Mucosa of descending colon (tissue), 3 donors: ENCODE measurements around the gene LRRD1. TPM values are rescaled to one million over a fixed set of nuclear protein-coding genes. Genes with fewer than 3 reads are reported as not detected.
A peak's percentile ranks its signal among the peaks of the same experiment; 100 is the strongest.

Experiments
- ATAC-seq: fragments of 200-7000 bp; cut with Tn5 transposase; one replicate; pipeline ENCODE4 v1.9.1; 2020; ENCODE audit warnings: mild to moderate bottlenecking, moderate library complexity
- DNase-seq, 3 donors: peaks; one replicate each; pipeline ENCODE4 v3.0.0-alpha.2; 2020
- H3K36me3 ChIP-seq: fragments of 200-600 bp; one replicate; pipeline ENCODE4 v1.8.0; 2021; ENCODE audit warnings: low read depth, mild to moderate bottlenecking
- H3K4me1 ChIP-seq: fragments of 200-600 bp; one replicate; pipeline ENCODE4 v1.8.0; 2021; ENCODE audit warnings: low read depth, mild to moderate bottlenecking
- H3K4me3 ChIP-seq: fragments of 200-600 bp; one replicate; pipeline ENCODE4 v1.8.0; 2021; ENCODE audit warnings: mild to moderate bottlenecking
- H3K9me3 ChIP-seq: fragments of 200-600 bp; one replicate; pipeline ENCODE4 v1.8.0; 2021; ENCODE audit warnings: mild to moderate bottlenecking
- CTCF ChIP-seq: fragments of 200-600 bp; IDR thresholded peaks from one replicate; pipeline ENCODE4 v1.8.0; 2022; ENCODE audit warnings: antibody characterized with exemption, mild to moderate bottlenecking
- intact Hi-C, 2 donors: fragments of 100-400 bp; cut with DNase I in 1 of 2; cut with micrococcal nuclease in 1 of 2; formaldehyde crosslinking; loops; one replicate each; pipeline versions ENCODE4 v1.11.0 to v1.11.1; 2022; cut with DNase I, micrococcal nuclease
- total RNA-seq, 3 donors: library from RNA; stranded (reverse); fragmentation: NEBNext Ultra II Directional in 2 of 3; extraction: Animal tissue kit (Norgen Biotek cat#: 25700) in 2 of 3; gene quantifications; one replicate each; pipeline versions ENCODE4 v1.2.1 to v1.2.4, GENCODE V29; 2021 to 2023
- donor health status: DM: no; HTN: no; CAD: no; lungs with moderate emphysema.
- donor health status: DM: no; HTN: no; CAD: no.
- donor health status: DM: no; HTN: yes; CAD: no.

The LRRD1 gene
- total RNA-seq, 3 donors from 2014 or later: 0.09 TPM; not detected in 2

DNA sequence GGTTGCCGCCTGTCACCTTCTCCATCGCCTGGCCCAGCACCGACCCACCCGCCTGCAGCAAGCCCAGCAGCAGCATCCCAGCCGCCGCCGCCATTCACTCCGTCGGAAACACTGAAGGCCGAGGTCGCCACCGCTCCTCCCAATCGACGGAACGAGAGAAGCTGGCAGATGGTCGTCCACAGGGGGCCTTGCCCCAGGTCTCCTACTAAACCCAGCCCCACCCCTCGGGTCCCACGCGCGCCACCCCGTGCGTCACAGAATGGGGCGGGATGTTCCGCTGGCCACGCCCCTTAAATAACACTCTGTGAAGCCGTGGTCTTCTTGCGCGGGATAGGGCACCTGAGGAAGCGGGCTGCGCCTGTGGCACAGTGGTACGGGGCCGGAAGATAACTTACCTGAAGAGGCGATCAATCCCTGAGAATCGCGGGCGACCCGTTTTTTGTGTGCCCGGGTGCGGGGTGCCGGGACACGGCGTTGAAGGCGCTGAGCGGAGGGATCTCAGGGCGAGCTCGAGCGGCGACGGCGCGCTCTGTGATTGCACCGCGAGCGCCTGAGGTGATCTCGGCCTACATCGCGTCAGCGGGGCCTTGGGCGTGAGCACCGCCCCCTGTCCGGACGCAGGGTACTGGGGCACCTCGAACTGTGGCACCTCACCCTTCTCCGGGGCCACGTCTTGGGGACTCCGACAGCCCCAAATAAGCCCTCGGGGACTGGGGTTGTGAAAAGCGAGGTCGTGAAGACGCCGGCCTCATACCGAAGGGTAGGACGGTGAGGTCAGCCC lies 44.5 kb downstream of the LRRD1 start, which contains the start of gene CYP51A1:
Gene CYP51A1, minus strand, starts transcription at position 207 of the 781 bp plus-strand sequence. Its CDS starts 113 bp downstream, at position 94.
- no peak for TF ChIP-seq CTCF
- Histone ChIP-seq H3K36me3 (no peaks in the 10 kb centered on the region), H3K9me3 (no peaks in the 10 kb centered on the region), H3K4me3 (peak within 1 kb of the TSS; percentile 93), H3K4me1 (peaks cover 12% of the 10 kb centered on the region)
- DNase-seq (peak; percentile 95 to 98 (median 96)), ATAC-seq (peak; percentile 95)
- intact Hi-C loops: no loop called here

- intact Hi-C loops: no loop called here
- H3K36me3 ChIP-seq: no peaks in the 10 kb centered on the region
- peak; percentile 55 for ATAC-seq
- DNase-seq: peak; percentile 83 to 85 (median 83)
- TF ChIP-seq CTCF: peak; percentile 79
- H3K4me1 ChIP-seq: peaks cover 12% of the 10 kb centered on the region
- H3K4me3 ChIP-seq: peak overlapping the region; percentile 93
- H3K9me3 ChIP-seq: no peaks in the 10 kb centered on the region
Observed at GRCh38 chr7:92133737-92134270, 45.1 kb downstream of the LRRD1 start.

DNA sequence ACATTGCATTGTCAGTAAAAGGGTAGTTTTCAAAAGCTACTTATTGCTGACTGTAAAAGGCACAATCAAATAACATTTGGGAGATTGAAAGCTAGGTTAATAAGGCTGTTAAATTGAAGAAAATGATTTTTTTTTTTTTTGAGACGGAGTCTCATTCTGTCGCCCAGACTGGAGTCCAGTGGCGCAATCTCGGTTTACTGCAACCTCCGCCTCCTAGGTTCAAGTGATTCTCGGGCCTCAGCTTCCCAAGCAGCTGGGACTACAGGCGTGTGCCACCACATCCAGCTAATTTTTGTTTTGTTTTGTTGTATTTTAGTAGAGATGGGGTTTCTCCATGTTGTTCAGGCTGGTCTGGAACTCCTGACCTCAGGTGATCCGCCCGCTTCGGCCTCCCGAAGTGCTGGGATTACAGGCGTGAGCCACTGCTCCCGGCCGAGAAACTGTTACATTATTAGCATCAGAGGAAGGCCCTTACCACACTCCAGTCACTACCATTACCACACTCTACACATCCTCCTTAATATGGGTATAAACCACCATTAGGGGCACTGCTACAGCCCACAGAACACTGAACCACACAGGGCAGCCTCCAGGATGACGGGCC lies 45.7 kb downstream of the LRRD1 start:
- intact Hi-C loops: no loop called here
- peak; percentile 8 for ATAC-seq

GRCh38 chr7:92131764-92132330 lies 47.1 kb downstream of the LRRD1 start:
- Histone ChIP-seq H3K9me3 (no peaks in the 10 kb centered on the region), H3K4me1 (peaks cover 12% of the 10 kb centered on the region), H3K36me3 (no peaks in the 10 kb centered on the region), H3K4me3 (no peak overlapping the region)
- ATAC-seq (no peak), DNase-seq (no peak)
- no peak for TF ChIP-seq CTCF
- intact Hi-C loops: no loop called here

More for the DNA sequence above, 45.7 kb downstream of the LRRD1 start:
- H3K4me1 ChIP-seq: peaks cover 12% of the 10 kb centered on the region
- H3K9me3 ChIP-seq: no peaks in the 10 kb centered on the region
- no peak for TF ChIP-seq CTCF
- no peaks in the 10 kb centered on the region for H3K36me3 ChIP-seq
- H3K4me3 ChIP-seq: peak overlapping the region; percentile 93
- peak in 1 of 3 donors; percentile 10 for DNase-seq

DNA sequence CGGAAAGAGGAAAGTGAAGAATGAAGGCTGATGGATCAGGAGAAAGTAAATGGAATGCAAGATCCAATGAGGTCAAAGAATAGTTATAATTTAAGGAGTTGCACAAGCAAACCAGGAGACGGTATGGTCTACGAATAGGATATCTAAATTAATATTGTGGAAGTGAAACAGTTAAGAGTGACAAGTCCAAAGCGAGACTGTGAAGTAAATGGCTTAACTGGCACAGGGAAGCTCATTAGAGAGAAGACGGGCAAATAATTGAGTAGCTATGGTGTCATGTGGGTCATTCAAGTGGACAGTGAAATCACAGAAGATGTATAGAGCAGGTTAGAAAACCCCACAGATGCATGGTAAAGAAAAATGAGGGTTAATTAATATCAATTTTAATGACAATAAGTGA lies 47.8 kb downstream of the LRRD1 start:
- DNase-seq (no peak), ATAC-seq (no peak)
- intact Hi-C loops: no loop called here
- Histone ChIP-seq H3K36me3 (no peaks in the 10 kb centered on the region), H3K4me1 (peaks cover 12% of the 10 kb centered on the region), H3K4me3 (no peak overlapping the region), H3K9me3 (no peaks in the 10 kb centered on the region)
- no peak for TF ChIP-seq CTCF
